T follicular helper cell (primary cell): Measurements from ENCODE around the gene UBXN6.

Experiments
- DNase-seq: peaks from one replicate; pipeline ENCODE4 v3.0.0-alpha.2; 2020; ENCODE audit warnings: low read depth
- total RNA-seq, 2 experiments: gene quantifications; one replicate each; lab custom pipeline; 2026; lab: John Stamatoyannopoulos, UW

The UBXN6 gene, protein sequence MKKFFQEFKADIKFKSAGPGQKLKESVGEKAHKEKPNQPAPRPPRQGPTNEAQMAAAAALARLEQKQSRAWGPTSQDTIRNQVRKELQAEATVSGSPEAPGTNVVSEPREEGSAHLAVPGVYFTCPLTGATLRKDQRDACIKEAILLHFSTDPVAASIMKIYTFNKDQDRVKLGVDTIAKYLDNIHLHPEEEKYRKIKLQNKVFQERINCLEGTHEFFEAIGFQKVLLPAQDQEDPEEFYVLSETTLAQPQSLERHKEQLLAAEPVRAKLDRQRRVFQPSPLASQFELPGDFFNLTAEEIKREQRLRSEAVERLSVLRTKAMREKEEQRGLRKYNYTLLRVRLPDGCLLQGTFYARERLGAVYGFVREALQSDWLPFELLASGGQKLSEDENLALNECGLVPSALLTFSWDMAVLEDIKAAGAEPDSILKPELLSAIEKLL
- 69.0 to 89.6 reads per million in 2 experiments for total RNA-seq

DNA sequence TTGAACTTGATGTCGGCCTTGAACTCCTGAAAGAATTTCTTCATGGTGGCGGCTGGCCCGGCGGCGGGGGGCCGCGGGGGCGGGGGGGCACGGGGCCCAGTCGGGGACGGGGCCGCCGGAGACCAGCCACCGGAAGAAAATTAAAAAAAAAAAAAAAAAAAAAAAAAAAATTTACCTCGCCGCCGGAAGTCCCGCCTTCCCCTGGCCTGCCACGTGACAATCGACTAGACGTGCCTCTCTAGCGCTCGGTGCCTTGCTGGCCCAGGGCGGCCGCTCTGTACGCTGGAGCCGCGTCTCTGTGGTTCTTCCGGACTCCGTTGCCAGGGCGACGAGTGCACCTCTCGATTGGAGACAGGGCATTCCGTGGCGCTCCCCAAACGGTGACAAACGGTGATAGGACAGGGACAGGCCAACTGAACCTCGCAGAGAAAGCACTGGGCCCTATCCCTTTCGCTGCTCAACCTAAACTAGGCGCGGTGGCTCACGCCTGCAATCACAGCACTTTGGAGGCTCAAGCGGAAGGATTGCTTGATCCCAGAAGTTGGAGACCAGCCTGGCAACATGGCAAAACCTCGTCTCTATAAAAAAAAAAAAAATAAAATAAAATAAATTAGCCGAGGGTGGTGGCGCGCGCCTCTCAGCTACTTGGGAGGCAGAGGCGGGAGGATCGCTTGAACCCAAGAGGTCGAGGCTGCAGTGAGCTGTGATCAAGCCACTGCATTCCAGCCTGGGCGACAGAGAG, at the start of gene UBXN6:
Gene UBXN6, minus strand, starts transcription at position 141 of the 742 bp plus-strand sequence. Its CDS starts 97 bp downstream, at position 44.
- peak; percentile 98 for DNase-seq

- no peak for DNase-seq
These were observed 49.5 kb upstream of the UBXN6 start for GRCh38 chr19:4507150-4507452.

GRCh38 chr19:4506449-4507149, 49.0 kb upstream of the UBXN6 start:
- DNase-seq: no peak

- DNase-seq: no peak
These were observed 48.2 kb upstream of the UBXN6 start for GRCh38 chr19:4505570-4506448.

- DNase-seq: no peak
These were observed 47.4 kb upstream of the UBXN6 start for GRCh38 chr19:4504891-4505569.

- no peak for DNase-seq
These were observed 46.7 kb upstream of the UBXN6 start for GRCh38 chr19:4504297-4504701.

DNA sequence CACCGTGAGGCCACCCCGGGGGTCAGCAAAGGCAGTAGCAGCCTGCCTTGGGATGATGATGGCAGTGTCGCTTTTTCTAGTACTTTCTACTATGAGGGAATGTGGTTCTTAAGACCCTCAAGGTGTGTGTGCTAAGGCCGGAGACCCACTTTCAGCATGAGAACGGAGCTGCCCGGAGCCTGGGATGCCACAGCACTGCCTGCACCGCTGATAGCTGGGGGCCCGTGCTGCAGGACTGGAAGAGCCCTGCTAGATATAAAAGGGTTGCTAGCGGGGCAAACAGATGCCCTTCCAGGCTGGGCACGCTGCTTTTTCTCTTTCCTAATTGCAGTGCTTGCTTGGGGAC, 46.2 kb upstream of the UBXN6 start:
- DNase-seq: no peak

DNA sequence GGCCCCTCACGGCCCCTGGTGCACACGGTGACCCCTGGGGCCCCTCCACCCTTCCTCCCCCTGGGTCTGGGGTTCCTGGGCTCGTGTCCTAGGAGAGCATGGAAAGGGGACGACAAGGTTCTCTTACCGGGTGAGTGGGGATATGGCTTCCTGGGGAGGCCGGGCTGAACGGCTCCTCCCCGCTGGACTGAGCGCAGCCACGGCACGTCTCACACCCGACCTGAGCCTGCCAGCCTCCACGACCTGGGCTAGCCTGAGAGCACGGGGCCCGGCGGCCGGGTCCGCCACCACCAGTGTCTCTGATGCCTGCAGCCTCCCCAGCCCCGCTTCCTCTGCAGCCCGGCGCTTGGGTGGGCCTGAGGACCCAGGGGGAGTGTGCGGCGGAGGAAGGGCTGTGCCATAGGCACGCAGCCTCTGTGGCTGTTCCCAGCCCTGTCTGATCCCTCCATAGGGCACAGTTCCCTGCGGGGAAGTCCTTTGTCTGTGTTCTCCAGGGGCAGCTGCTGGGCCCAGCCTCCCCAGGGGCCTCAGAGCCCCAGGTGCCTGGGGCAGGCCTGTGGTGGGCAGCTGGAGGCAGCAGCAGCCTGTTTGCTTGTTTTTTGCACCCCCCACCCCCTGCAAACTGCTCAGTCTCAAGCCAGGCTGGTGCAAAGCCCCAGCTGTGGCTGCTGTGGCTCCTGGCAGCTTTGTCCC, 45.7 kb upstream of the UBXN6 start:
- no peak for DNase-seq

DNA sequence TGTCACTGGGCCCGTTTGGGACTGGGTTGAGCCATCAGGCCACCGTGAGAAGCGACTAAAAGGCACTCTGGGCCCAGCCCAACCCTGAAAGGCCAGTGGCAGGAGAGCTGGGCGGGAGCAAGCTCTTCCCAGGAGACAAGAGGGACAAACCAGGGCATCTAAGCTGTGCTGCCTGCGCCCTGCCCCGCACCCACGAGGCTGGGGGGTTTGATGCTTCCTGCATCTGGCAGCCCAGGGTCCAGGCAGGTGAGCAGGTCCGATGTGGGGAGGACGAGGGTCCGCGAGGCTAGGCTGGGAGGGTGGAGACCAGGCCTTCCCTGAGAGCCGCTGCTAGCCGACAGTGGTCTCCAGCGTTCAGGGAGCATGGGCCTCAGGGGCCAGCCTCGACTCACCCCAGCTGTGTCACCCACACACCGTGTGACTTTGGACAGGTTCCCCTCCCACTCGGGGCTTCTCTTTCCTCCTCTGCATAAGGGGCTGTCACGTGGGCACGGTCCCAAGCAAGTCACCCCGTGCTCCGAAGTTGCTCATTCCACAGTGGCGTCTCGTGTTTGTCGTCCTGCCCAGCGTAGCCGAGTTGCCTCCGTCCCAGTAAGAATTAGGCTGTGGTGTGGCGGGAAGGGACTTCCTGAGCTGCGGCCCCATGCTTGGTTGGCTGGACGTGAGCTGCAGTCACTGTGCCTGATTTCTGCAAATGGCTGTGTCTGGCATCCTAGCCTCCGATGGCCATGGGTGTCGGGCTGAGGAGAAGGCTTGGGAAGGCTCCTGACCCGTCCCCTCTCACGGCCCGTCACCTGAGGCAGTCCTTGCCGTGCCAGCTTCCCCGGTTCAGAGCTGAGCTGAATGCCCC, 44.9 kb upstream of the UBXN6 start:
- no peak for DNase-seq

DNA sequence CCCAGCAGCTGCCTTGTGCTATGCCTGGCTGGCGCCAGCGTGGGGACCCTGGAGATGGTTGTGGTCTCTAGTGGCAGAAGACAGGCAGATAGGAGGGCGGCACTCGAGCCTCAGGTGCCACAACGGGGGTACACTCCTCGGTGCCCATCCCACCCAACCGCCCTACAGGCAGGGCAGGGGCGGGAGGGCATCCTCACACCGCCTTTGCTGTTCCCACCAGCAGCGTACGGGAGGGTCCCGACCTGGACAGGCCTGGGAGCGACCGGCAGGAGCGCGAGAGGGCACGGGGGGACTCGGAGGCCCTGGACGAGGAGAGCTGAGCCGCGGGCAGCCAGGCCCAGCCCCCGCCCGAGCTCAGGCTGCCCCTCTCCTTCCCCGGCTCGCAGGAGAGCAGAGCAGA, 44.1 kb upstream of the UBXN6 start:
- DNase-seq: no peak

- DNase-seq: no peak
These were observed 43.4 kb upstream of the UBXN6 start for GRCh38 chr19:4500841-4501591.

DNA sequence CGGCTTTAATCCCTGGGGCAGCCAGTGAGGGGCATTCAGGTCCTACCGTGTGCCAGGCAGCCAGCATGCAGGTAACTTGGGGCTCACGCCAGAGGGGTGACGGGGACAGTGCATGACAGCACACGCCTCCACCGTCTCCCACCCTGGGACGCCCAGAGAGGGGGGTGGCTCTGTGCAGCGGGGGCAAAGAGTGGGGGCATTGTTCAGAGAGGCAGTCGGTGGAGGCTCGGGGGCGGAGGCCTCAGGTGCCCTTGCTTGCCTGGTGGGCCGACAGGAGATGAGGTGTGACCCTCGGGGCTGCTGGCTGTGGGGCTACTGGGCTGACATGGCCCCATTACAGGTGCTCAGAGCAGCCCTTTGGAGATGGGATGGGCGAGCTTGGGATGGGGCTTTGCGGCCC, 42.3 kb upstream of the UBXN6 start:
- DNase-seq: no peak

GRCh38 chr19:4499318-4499717, 41.7 kb upstream of the UBXN6 start:
- no peak for DNase-seq

DNA sequence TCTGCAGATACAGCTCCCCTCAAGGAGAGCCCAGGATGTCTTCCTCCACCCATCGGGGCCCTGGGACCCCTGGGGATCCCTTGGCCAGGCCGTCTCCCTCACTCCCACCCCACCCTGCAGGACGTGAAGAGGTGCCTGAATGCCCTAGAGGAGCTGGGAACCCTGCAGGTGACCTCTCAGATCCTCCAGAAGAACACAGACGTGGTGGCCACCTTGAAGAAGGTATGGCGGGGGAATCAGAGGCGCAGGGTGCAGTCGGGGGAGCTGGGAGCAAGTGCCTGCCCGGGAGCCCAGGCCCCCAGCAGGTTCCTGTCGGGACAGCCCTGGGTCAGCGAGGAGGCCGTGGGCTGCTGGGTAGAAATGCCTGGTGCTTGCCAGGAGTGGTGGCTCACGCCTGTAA, 41.1 kb upstream of the UBXN6 start:
- DNase-seq: no peak

GRCh38 chr19:4497770-4498389, 40.3 kb upstream of the UBXN6 start:
- no peak for DNase-seq

DNA sequence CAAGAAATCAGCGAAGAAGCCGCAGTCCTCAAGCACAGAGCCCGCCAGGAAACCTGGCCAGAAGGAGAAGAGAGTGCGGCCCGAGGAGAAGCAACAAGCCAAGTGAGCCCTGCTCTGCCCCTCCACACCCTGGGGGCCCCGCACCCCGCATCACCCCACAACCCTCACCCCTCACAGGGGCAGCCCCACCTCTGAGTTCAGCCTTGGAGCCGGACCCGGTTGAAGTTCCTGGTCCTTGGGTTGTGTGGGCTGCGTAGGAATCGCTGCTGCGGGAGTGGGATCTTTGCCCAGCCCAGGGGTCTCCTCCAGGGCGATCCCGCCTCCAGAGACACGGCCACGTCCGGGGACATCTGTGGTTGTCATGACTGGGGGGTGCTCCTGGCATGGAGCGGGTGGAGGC, 38.7 kb upstream of the UBXN6 start:
- no peak for DNase-seq

GRCh38 chr19:4495471-4495870, 37.9 kb upstream of the UBXN6 start:
- DNase-seq: no peak

GRCh38 chr19:4494691-4495064, 37.1 kb upstream of the UBXN6 start:
- no peak for DNase-seq
